HG03103 (cell line): ENCODE measurements around the gene RNF186.
"Not testable (repeated sequence)": the region's sequence is repeated elsewhere in the genome, so short reads cannot be mapped to it uniquely, and the experiment has no call there.

Source experiments
- ATAC-seq: cut with Tn5 transposase; IDR thresholded peaks from one replicate; pipeline ENCODE4 v1.9.1; 2021; ENCODE audit warnings: low read depth; ENCODE audit not compliant: unreplicated experiment

The RNF186 gene

GRCh38 chr1:19825298-19825697, 10.2 kb upstream of the RNF186 start:
- ATAC-seq, result no peak

GRCh38 chr1:19824541-19824940, 9.5 kb upstream of the RNF186 start:
- ATAC-seq, result no peak

- no peak for ATAC-seq
Measured at GRCh38 chr1:19824036-19824435, 9.0 kb upstream of the RNF186 start.

- ATAC-seq, result no peak
Measured at GRCh38 chr1:19819701-19820100, 4.6 kb upstream of the RNF186 start.

- ATAC-seq, result no peak
Measured at GRCh38 chr1:19818324-19818723, 3.2 kb upstream of the RNF186 start.

- ATAC-seq, result no peak
Measured at GRCh38 chr1:19817160-19817559, 2.1 kb upstream of the RNF186 start.

- not testable (repeated sequence) for ATAC-seq
Measured at GRCh38 chr1:19816737-19817086, 1.6 kb upstream of the RNF186 start.

- ATAC-seq, result no peak
Measured at GRCh38 chr1:19815801-19816736, 986 bp upstream of the RNF186 start.

- no peak for ATAC-seq
Measured at GRCh38 chr1:19814244-19814661, 830 bp downstream of the RNF186 start.

GRCh38 chr1:19813643-19813960, 1.5 kb downstream of the RNF186 start:
- no peak for ATAC-seq

- no peak for ATAC-seq
Measured at GRCh38 chr1:19812875-19813642, 2.0 kb downstream of the RNF186 start.

- no peak for ATAC-seq
Measured at GRCh38 chr1:19811206-19811851, 3.8 kb downstream of the RNF186 start.

GRCh38 chr1:19809044-19809750, 5.9 kb downstream of the RNF186 start:
- ATAC-seq, result no peak

- no peak for ATAC-seq
Measured at GRCh38 chr1:19808351-19808750, 6.7 kb downstream of the RNF186 start.

GRCh38 chr1:19804831-19805251, 10.2 kb downstream of the RNF186 start:
- no peak for ATAC-seq

GRCh38 chr1:19802269-19802668, 12.8 kb downstream of the RNF186 start:
- no peak for ATAC-seq

GRCh38 chr1:19800076-19800804, 14.8 kb downstream of the RNF186 start:
- ATAC-seq, result no peak

- no peak for ATAC-seq
Measured at GRCh38 chr1:19799230-19800075, 15.6 kb downstream of the RNF186 start, which contains the start of gene TMCO4. TMCO4 (minus strand) TSS chr1:19799916; CDS start chr1:19780758, 19,158 bp downstream.
